ENCODE measurements around the gene AGMAT. TPM values are rescaled to one million over a fixed set of nuclear protein-coding genes. Genes with fewer than 3 reads are reported as not detected.

AGMAT gene
- total and polyA plus RNA-seq, 2 of the 4 experiments (the other 2 are of a cell fraction) = 0.18 to 0.26 TPM

- DNase-seq (peak; percentile 98), ATAC-seq (ENCODE audit: low read depth) (peak; percentile 73)
- Histone ChIP-seq H3K23ac (ENCODE audit: low read depth, low read length) (peak overlapping the region; percentile 99), H3K9me3 (ENCODE audit: control insufficient read depth, insufficient read depth, low read length) (no peaks in the 10 kb centered on the region), H4K8ac (ENCODE audit: low read depth in 2 of 2, low read length in 2 of 2) (peak overlapping the region; percentile 79 to 99), H2AK9ac (replicated peaks; ENCODE audit: low read depth, low read length, poor library complexity) (peak overlapping the region; percentile 93), H3K9me1 (ENCODE audit: insufficient read depth, low read length) (peaks cover 10% of the 10 kb centered on the region), H3K79me1 (ENCODE audit: low read depth in 1 of 2, low read length in 2 of 2) (peaks cover 11 to 35% of the 10 kb centered on the region in 2 experiments), H2BK15ac (ENCODE audit: low read depth, low read length) (peak overlapping the region; percentile 98; the same call in 2 of the 3 replicates), H3K18ac (ENCODE audit: low read depth, low read length) (peak overlapping the region; percentile 100), H3K4me3 (ENCODE audit: insufficient read depth, low read depth, low read length) (peak overlapping the region; percentile 97), H4K91ac (ENCODE audit: insufficient read depth, low read depth, low read length) (peak overlapping the region; percentile 98), H3K4me1 (ENCODE audit: control insufficient read depth, insufficient read depth, low read length) (peaks cover 2% of the 10 kb centered on the region), H4K20me1 (ENCODE audit: insufficient read depth, low read length) (no peaks in the 10 kb centered on the region; the same call in none of the 2 replicates), H3K36me3 (ENCODE audit: control insufficient read depth, insufficient read depth, low read length) (no peaks in the 10 kb centered on the region), H3K9ac (ENCODE audit: low read depth, low read length) (peak overlapping the region; percentile 98), H2AK5ac (ENCODE audit: low read depth, low read length) (peak overlapping the region; percentile 69), H4K5ac (ENCODE audit: low read depth, low read length) (peak overlapping the region; percentile 100), H3K56ac (ENCODE audit: extremely low read depth, insufficient read depth, low read length) (peak overlapping the region; percentile 92; the same call in 1 of the 2 replicates), H3K14ac (replicated peaks; ENCODE audit: low read depth, low read length) (peak overlapping the region; percentile 100), H3K4ac (ENCODE audit: low read depth, low read length) (peak overlapping the region; percentile 100), H2BK20ac (ENCODE audit: low read depth, low read length) (peak overlapping the region; percentile 98), H2BK5ac (ENCODE audit: low read depth, low read length, poor library complexity, severe bottlenecking) (peak overlapping the region; percentile 100), H3K4me2 (ENCODE audit: low read depth, low read length) (peak overlapping the region; percentile 66), H2BK120ac (ENCODE audit: low read depth, low read length) (peak overlapping the region; percentile 100), H3K27me3 (ENCODE audit: control insufficient read depth, insufficient read depth, low read length) (no peaks in the 10 kb centered on the region), H3K27ac (ENCODE audit: insufficient read depth, low read length) (peak overlapping the region; percentile 100), H2AFZ (replicated peaks; ENCODE audit: low read length, poor library complexity) (peak overlapping the region; percentile 100)
- 0% methylated on average over 16 of the region's 88 CpGs; no CpG with 5 or more reads in 1 of the 2 experiments for WGBS, 2 experiments (ENCODE audit: extremely low coverage in 2 of 2, insufficient read length in 1 of 2)
- TF ChIP-seq SMC3 (IDR thresholded peaks at IDR 0.05; ENCODE audit: low read depth, low read length) (no peak), RCOR1 (IDR thresholded peaks at IDR 0.05; ENCODE audit: insufficient replicate concordance, low read length) (no peak), MAZ (IDR thresholded peaks at IDR 0.05; ENCODE audit: borderline replicate concordance, low read depth, low read length) (peak; percentile 83; the same call in 1 of the 2 replicates), CEBPB (IDR thresholded peaks at IDR 0.05; ENCODE audit: low read depth, low read length) (peak; percentile 90)
- no TSS peak for BruUV-seq (replicated peaks)
- intact Hi-C loops (cut with micrococcal nuclease) = loop anchor here (5.0 kb wide), 1 partner anchor 202 kb away; no protein-coding TSS in a partner anchor
- in situ Hi-C loops (cut with MboI; ENCODE audit: low sequenced_read_pairs) = no loop called here
- POLR2A ChIA-PET (ENCODE audit: unreplicated experiment) = no interaction called here
- dilution Hi-C loops (cut with HindIII; ENCODE audit: low sequenced_read_pairs, unreplicated experiment) = no loop called here
- CTCF ChIA-PET = no interaction called here
Measured at GRCh38 chr1:15524283-15525049, 60.4 kb downstream of the AGMAT start.

Measured in IMR-90 (cell line).